ENCODE results near the gene SHH. TPM values are rescaled to one million over a fixed set of nuclear protein-coding genes. Genes with fewer than 3 reads are reported as not detected.
A peak's percentile ranks its signal among the peaks of the same experiment; 100 is the strongest.

Gene SHH
- total and polyA plus RNA-seq, 2 experiments from 2014 or later, result not detected

- no peak overlapping the region for H3K4me3 ChIP-seq
- no peak for TF ChIP-seq POLR2AphosphoS5 (IDR thresholded peaks at IDR 0.05; ENCODE audit: low read depth)
- no peak for TF ChIP-seq CREB1 (CRISPR knock-in tag; IDR thresholded peaks at IDR 0.05; ENCODE audit: low read depth)
- TF ChIP-seq ETS1 (IDR thresholded peaks at IDR 0.05), result no peak
- TF ChIP-seq ZNF462 (CRISPR knock-in tag; IDR thresholded peaks at IDR 0.05), result no peak
- TF ChIP-seq ZNF114 (CRISPR knock-in tag; IDR thresholded peaks at IDR 0.05), result no peak
- no peak for TF ChIP-seq JUNB (IDR thresholded peaks at IDR 0.05; ENCODE audit: unreplicated experiment)
- TF ChIP-seq CTCF (conservative IDR thresholded peaks at IDR 0.05; ENCODE audit: low read depth in 2 of 2), result no peak
- no peak for TF ChIP-seq NANOG (IDR thresholded peaks at IDR 0.05; ENCODE audit: borderline replicate concordance)
- TF ChIP-seq ZNF331 (CRISPR knock-in tag; IDR thresholded peaks at IDR 0.05; ENCODE audit: low read depth), result no peak
- TF ChIP-seq REST (IDR thresholded peaks at IDR 0.05; ENCODE audit: unreplicated experiment), result no peak
- TF ChIP-seq EZH2phosphoT487 (IDR thresholded peaks at IDR 0.05; ENCODE audit: unreplicated experiment), result no peak
- TF ChIP-seq EZH2 (IDR thresholded peaks at IDR 0.05; ENCODE audit: low read depth, unreplicated experiment), result no peak
- no peak for TF ChIP-seq STAT1 (IDR thresholded peaks at IDR 0.05; ENCODE audit: unreplicated experiment)
- peaks cover 22% of the 10 kb centered on the region for H3K36me3 ChIP-seq (ENCODE audit: insufficient read depth)
- H3K9me3 Mint-ChIP-seq, result no peaks in the 10 kb centered on the region
- no peak overlapping the region for H2AFZ ChIP-seq
- 0 out of 2 replicates have a peak, but pooled peaks cover 1% of the 10 kb centered on the region for H3K79me2 ChIP-seq (replicated peaks; ENCODE audit: insufficient read depth)
- peak overlapping the region; percentile 53; the same call in 1 of the 2 replicates for H3K27ac Mint-ChIP-seq
- H3K4me1 Mint-ChIP-seq, result peaks cover 21% of the 10 kb centered on the region
- H3K27me3 ChIP-seq (ENCODE audit: insufficient read depth), result no peaks in the 10 kb centered on the region
- H3K4me3 Mint-ChIP-seq, result no peak overlapping the region
- no peak for DNase-seq (ENCODE audit: low spot score)
- H3K9me2 ChIP-seq (ENCODE audit: insufficient read depth), result no peaks in the 10 kb centered on the region
- no peaks in the 10 kb centered on the region; the same call in 1 of the 2 replicates for H3K4me1 ChIP-seq (ENCODE audit: insufficient read depth)
- H3K4me2 ChIP-seq, result no peak overlapping the region
- H3K27me3 Mint-ChIP-seq (ENCODE audit: insufficient read depth, low read depth, poor library complexity), result peaks cover 9% of the 10 kb centered on the region
- H3K27ac ChIP-seq (ENCODE audit: low read depth), result no peak overlapping the region
- no peaks in the 10 kb centered on the region for H3F3A ChIP-seq (replicated peaks; ENCODE audit: low read depth)
- ATAC-seq, result no peak
- peaks cover 25% of the 10 kb centered on the region; the same call in 2 of the 3 replicates for H3K36me3 Mint-ChIP-seq (ENCODE audit: low read depth)
- H4K20me1 ChIP-seq (replicated peaks; ENCODE audit: insufficient read depth), result peaks cover 8% of the 10 kb centered on the region
Observed at GRCh38 chr7:155776606-155777005, 35.7 kb downstream of the SHH start.

Data from GM23338 (cell line).